Spleen (tissue), 7 donors: Measurements from ENCODE around the gene BSN.

Source experiments
- POLR2A ChIP-seq, 3 donors: fragments of 450-650 bp; IDR thresholded peaks; one replicate each; pipeline ENCODE4 v1.5.1; 2017; ENCODE audit warnings: antibody characterized with exemption in 3 of 3, mild to moderate bottlenecking in 1 of 3
- POLR2AphosphoS5 ChIP-seq, 3 donors: sonication (generic); formaldehyde crosslinking; IDR thresholded peaks; one replicate each; pipeline ENCODE4 v1.5.1; 2017; ENCODE audit warnings: antibody characterized with exemption in 3 of 3
- TF ChIP-seq, protein P1 (sequence below), 11 experiments: fragments of 200-600 bp in 7 of 11; fragments of 450-650 bp in 4 of 11; sonication (generic) in 4 of 11; IDR thresholded peaks in 8 of 11; conservative IDR thresholded peaks in 3 of 11; 1 replicate in 7 of 11; 2 replicates in 4 of 11; pipeline versions ENCODE4 v1.4.0 to v1.8.0; 2016 to 2021; ENCODE audit warnings: antibody characterized with exemption in 11 of 11, inconsistent platforms in 4 of 11, mild to moderate bottlenecking in 1 of 11
- donor health status: DM: no; HTN: no; CAD: no; lungs with moderate emphysema.
- donor health status: DM: no; HTN: no; CAD: no.
- donor health status: DM: no; HTN: no; CAD: no.

GRCh38 chr3:49663831-49664230, 109.6 kb downstream of the BSN start:
- TF ChIP-seq, protein P1, sequence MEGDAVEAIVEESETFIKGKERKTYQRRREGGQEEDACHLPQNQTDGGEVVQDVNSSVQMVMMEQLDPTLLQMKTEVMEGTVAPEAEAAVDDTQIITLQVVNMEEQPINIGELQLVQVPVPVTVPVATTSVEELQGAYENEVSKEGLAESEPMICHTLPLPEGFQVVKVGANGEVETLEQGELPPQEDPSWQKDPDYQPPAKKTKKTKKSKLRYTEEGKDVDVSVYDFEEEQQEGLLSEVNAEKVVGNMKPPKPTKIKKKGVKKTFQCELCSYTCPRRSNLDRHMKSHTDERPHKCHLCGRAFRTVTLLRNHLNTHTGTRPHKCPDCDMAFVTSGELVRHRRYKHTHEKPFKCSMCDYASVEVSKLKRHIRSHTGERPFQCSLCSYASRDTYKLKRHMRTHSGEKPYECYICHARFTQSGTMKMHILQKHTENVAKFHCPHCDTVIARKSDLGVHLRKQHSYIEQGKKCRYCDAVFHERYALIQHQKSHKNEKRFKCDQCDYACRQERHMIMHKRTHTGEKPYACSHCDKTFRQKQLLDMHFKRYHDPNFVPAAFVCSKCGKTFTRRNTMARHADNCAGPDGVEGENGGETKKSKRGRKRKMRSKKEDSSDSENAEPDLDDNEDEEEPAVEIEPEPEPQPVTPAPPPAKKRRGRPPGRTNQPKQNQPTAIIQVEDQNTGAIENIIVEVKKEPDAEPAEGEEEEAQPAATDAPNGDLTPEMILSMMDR (IDR thresholded peaks at IDR 0.05 in 8 of 11, conservative IDR thresholded peaks at IDR 0.05 in 3 of 11) = no peak
- TF ChIP-seq POLR2A (IDR thresholded peaks at IDR 0.05) (no peak), POLR2AphosphoS5 (IDR thresholded peaks at IDR 0.05) (no peak)
